Smooth muscle cell (in vitro differentiated cells): ENCODE results near the gene RBMS1. TPM values are rescaled to one million over a fixed set of nuclear protein-coding genes. Genes with fewer than 3 reads are reported as not detected.

ENCODE experiments used
- DNase-seq: peaks from one replicate; lab custom pipeline; 2025; ENCODE audit not compliant: unreplicated experiment; lab: John Stamatoyannopoulos, UW
- H2AFZ ChIP-seq: fragments of 200-600 bp; sonication (generic); 2 replicates; pipeline ENCODE4 v1.6.0; 2016; ENCODE audit warnings: antibody characterized with exemption, low read depth, mild to moderate bottlenecking
- H3F3A ChIP-seq: fragments of 200-600 bp; sonication (generic); 2 replicates; pipeline ENCODE4 v1.6.0; 2017; ENCODE audit warnings: antibody characterized with exemption, low read depth
- H3K27ac ChIP-seq: fragments of 200-600 bp; sonication (generic); 2 replicates; pipeline ENCODE4 v1.5.1; 2016; ENCODE audit warnings: low read depth, mild to moderate bottlenecking
- H3K27me3 ChIP-seq: fragments of 200-600 bp; sonication (generic); 2 replicates; pipeline ENCODE4 v1.6.1; 2016; ENCODE audit warnings: low read depth, mild to moderate bottlenecking
- H3K36me3 ChIP-seq: fragments of 200-600 bp; sonication (generic); 2 replicates; pipeline ENCODE4 v1.5.1; 2016; ENCODE audit warnings: low read depth
- H3K4me1 ChIP-seq: fragments of 200-600 bp; sonication (generic); 2 replicates; pipeline ENCODE4 v1.5.1; 2016; ENCODE audit warnings: low read depth
- H3K4me2 ChIP-seq: fragments of 200-600 bp; sonication (generic); 2 replicates; pipeline ENCODE4 v1.6.0; 2016; ENCODE audit warnings: mild to moderate bottlenecking
- H3K4me3 ChIP-seq: fragments of 200-600 bp; sonication (generic); 2 replicates; pipeline ENCODE4 v1.5.1; 2016; ENCODE audit warnings: mild to moderate bottlenecking
- H3K79me2 ChIP-seq: fragments of 200-600 bp; sonication (generic); 2 replicates; pipeline ENCODE4 v1.6.0; 2016; ENCODE audit warnings: low read depth, mild to moderate bottlenecking
- H3K9ac ChIP-seq: fragments of 200-600 bp; sonication (generic); 2 replicates; pipeline ENCODE4 v1.6.0; 2016; ENCODE audit warnings: low read depth
- H3K9me3 ChIP-seq: fragments of 200-600 bp; sonication (generic); replicated peaks from 2 replicates; pipeline ENCODE4 v1.5.1; 2016; ENCODE audit warnings: low read depth
- H4K20me1 ChIP-seq: fragments of 200-600 bp; sonication (generic); 2 replicates; pipeline ENCODE4 v1.6.0; 2016; ENCODE audit warnings: low read depth
- CTCF ChIP-seq: fragments of 200-600 bp; sonication (generic); IDR thresholded peaks from 2 replicates; pipeline ENCODE4 v1.5.1; 2017; ENCODE audit warnings: borderline replicate concordance, mild to moderate bottlenecking, antibody characterized with exemption; ENCODE audit not compliant: insufficient read depth, poor library complexity, severe bottlenecking
- WGBS: methylation state at CpG from one replicate; pipeline ENCODE4 v1.1.7; 2016; ENCODE audit warnings: low lambda C conversion rate; 5-methylcytosine and 5-hydroxymethylcytosine counted together
- polyA plus RNA-seq: library from polyadenylated mRNA; unstranded; fragments of >200 nt; fragmentation: Nextera tagmentation; extraction: Ambion mirVana; gene quantifications from 2 replicates; pipeline ENCODE4 v1.2.1, GENCODE V29; 2016
- total RNA-seq: library from RNA; depleted of rRNA; stranded (reverse); fragments of >200 nt; gene quantifications from 2 replicates; pipeline ENCODE4 v1.2.3, GENCODE V29; 2014

Gene RBMS1
- total and polyA plus RNA-seq, 2 experiments from 2014 or later, result 103 to 160 TPM

DNA sequence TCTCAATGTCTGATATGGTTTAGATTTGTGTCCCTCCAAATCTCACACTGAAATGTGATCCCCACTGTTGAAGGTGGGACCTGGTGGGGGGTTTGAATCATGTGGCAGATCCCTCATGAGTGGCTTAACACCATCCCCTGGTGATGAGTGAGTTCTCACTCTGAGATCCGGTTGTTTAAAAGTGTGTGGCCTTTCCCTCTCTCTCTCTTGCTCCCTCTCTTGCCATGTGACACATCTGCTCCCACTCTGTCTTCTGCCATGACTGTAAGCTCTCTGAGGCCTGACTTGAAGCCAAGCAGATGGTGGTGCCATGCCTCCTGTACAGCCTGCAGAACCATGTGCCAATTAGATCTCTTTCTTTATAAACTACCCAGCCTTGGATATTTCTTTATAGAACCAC is 108.8 kb downstream of the RBMS1 start:
- DNase-seq, result no peak
- Histone ChIP-seq H3K27me3 (no peaks in the 10 kb centered on the region), H3F3A (peaks cover 4% of the 10 kb centered on the region), H3K4me2 (no peak overlapping the region), H3K36me3 (no peaks in the 10 kb centered on the region), H3K27ac (no peak overlapping the region), H3K79me2 (peaks cover 100% of the 10 kb centered on the region), H3K4me3 (no peak overlapping the region), H3K9ac (no peak overlapping the region), H2AFZ (no peak overlapping the region), H3K4me1 (peaks cover 35% of the 10 kb centered on the region), H4K20me1 (peaks cover 100% of the 10 kb centered on the region), H3K9me3 (no peaks in the 10 kb centered on the region)
- TF ChIP-seq CTCF, result no peak
- WGBS, result 54% methylated on average over 1 of the region's 1 CpG

DNA sequence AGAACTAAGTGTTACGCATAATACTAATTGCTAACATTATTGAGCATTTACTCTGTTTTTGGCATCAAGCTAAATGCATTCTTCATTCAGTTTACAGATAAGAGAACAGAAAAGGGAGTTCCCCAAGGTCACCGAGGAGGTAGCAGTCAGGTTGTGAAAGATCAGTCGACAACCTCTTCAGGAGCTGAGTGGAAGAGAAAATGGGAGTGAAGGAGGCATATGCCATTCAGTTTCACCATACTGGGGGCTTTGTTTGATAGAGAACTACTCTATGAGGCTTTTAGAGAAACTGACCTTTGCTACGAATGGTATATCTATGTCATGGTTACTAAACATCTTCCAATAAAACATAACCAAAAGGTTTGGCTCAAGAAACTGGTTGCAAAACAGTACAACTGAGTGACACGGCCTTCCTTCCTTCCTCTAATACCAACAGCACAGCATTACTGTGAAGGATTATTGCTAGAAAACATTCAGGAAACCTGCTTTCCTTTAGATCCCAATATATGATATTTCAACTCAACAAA is 112.1 kb downstream of the RBMS1 start:
- H3K36me3 ChIP-seq, result no peaks in the 10 kb centered on the region
- peak overlapping the region; percentile 49 for H3K4me2 ChIP-seq
- peaks cover 43% of the 10 kb centered on the region for H3K4me1 ChIP-seq
- no peaks in the 10 kb centered on the region for H3K9me3 ChIP-seq
- peaks cover 100% of the 10 kb centered on the region for H4K20me1 ChIP-seq
- H3F3A ChIP-seq, result peaks cover 3% of the 10 kb centered on the region
- no peaks in the 10 kb centered on the region for H3K27me3 ChIP-seq
- 84% methylated on average over 5 of the region's 5 CpGs for WGBS
- no peak for TF ChIP-seq CTCF
- no peak overlapping the region for H3K9ac ChIP-seq
- no peak overlapping the region for H3K4me3 ChIP-seq
- no peak overlapping the region for H2AFZ ChIP-seq
- H3K79me2 ChIP-seq, result peaks cover 100% of the 10 kb centered on the region
- DNase-seq, result no peak
- H3K27ac ChIP-seq, result peak overlapping the region; percentile 65

GRCh38 chr2:160380611-160381010 is 113.0 kb downstream of the RBMS1 start:
- H3K27ac ChIP-seq, result peak overlapping the region; percentile 65
- TF ChIP-seq CTCF, result no peak

GRCh38 chr2:160380000-160380570 is 113.5 kb downstream of the RBMS1 start:
- Histone ChIP-seq H4K20me1 (peaks cover 100% of the 10 kb centered on the region), H3K36me3 (no peaks in the 10 kb centered on the region), H3K27ac (peak overlapping the region; percentile 65), H2AFZ (no peak overlapping the region), H3K79me2 (peaks cover 100% of the 10 kb centered on the region), H3K4me3 (no peak overlapping the region), H3K9ac (no peak overlapping the region), H3F3A (peaks cover 3% of the 10 kb centered on the region), H3K4me2 (peak overlapping the region; percentile 49), H3K9me3 (no peaks in the 10 kb centered on the region), H3K4me1 (peaks cover 57% of the 10 kb centered on the region), H3K27me3 (no peaks in the 10 kb centered on the region)
- DNase-seq, result no peak
- whole genome bisulfite sequencing, result 89% methylated on average over 7 of the region's 7 CpGs
- TF ChIP-seq CTCF, result no peak

More at GRCh38 chr2:160380611-160381010, 113.0 kb downstream of the RBMS1 start:
- H3K9me3 ChIP-seq, result no peaks in the 10 kb centered on the region
- WGBS, result 54% methylated on average over 5 of the region's 5 CpGs
- no peaks in the 10 kb centered on the region for H3K36me3 ChIP-seq
- H3K4me3 ChIP-seq, result no peak overlapping the region
- DNase-seq, result no peak
- H3K79me2 ChIP-seq, result peaks cover 100% of the 10 kb centered on the region
- no peak overlapping the region for H3K9ac ChIP-seq
- no peak overlapping the region for H2AFZ ChIP-seq
- peaks cover 3% of the 10 kb centered on the region for H3F3A ChIP-seq
- no peaks in the 10 kb centered on the region for H3K27me3 ChIP-seq
- H4K20me1 ChIP-seq, result peaks cover 100% of the 10 kb centered on the region
- H3K4me2 ChIP-seq, result peak overlapping the region; percentile 49
- peaks cover 51% of the 10 kb centered on the region for H3K4me1 ChIP-seq
